Measurements from ENCODE around the gene FXR2. TPM values are rescaled to one million over a fixed set of nuclear protein-coding genes. Genes with fewer than 3 reads are reported as not detected.

The FXR2 gene
- polyA plus RNA-seq, 1 donor from 2014 or later: 118 TPM

DNA sequence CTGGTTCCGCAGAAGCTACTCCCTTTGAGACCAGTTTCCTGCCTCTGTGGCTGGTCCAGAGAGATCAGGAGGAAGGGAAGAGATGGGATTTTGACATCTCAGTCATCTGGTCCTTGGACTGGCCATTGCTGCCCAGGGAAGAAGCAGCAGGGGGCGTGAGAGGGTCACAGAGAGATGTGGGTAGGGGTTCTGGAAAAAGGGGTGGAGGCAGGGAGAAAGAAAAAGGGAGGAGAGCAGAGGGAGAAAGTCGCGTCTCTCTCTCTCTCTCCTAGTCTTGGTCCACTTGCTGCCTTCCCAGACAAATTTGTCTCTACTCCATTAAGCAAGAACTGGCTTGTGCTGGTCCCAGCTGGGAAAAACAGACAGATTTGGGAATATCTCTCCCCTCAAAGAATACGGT lies 19.7 kb upstream of the FXR2 start:
- Histone ChIP-seq H3K9me2 (ENCODE audit: insufficient read depth, low read length) (no peaks in the 10 kb centered on the region), H4K20me1 (ENCODE audit: insufficient read depth) (no peaks in the 10 kb centered on the region), H3F3A (ENCODE audit: insufficient read depth, low read length, poor library complexity, severe bottlenecking) (no peaks in the 10 kb centered on the region), H2AFZ (ENCODE audit: low read depth, low read length) (no peak overlapping the region), H3K4me3 (ENCODE audit: low read length) (no peak overlapping the region), H3K36me3 (ENCODE audit: insufficient read depth, low read length) (no peaks in the 10 kb centered on the region), H3K79me2 (replicated peaks; ENCODE audit: insufficient read depth, low read length) (no peaks in the 10 kb centered on the region), H3K27ac (ENCODE audit: low read length) (no peak overlapping the region), H3K4me2 (ENCODE audit: low read length) (no peak overlapping the region), H3K27me3 (ENCODE audit: insufficient read depth, low read depth, low read length) (no peaks in the 10 kb centered on the region), H3K9ac (ENCODE audit: low read length) (no peak overlapping the region), H3K9me3 (ENCODE audit: low read length) (no peaks in the 10 kb centered on the region)
- TF ChIP-seq, protein P1, sequence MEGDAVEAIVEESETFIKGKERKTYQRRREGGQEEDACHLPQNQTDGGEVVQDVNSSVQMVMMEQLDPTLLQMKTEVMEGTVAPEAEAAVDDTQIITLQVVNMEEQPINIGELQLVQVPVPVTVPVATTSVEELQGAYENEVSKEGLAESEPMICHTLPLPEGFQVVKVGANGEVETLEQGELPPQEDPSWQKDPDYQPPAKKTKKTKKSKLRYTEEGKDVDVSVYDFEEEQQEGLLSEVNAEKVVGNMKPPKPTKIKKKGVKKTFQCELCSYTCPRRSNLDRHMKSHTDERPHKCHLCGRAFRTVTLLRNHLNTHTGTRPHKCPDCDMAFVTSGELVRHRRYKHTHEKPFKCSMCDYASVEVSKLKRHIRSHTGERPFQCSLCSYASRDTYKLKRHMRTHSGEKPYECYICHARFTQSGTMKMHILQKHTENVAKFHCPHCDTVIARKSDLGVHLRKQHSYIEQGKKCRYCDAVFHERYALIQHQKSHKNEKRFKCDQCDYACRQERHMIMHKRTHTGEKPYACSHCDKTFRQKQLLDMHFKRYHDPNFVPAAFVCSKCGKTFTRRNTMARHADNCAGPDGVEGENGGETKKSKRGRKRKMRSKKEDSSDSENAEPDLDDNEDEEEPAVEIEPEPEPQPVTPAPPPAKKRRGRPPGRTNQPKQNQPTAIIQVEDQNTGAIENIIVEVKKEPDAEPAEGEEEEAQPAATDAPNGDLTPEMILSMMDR (IDR thresholded peaks at IDR 0.05; ENCODE audit: poor library complexity, severe bottlenecking): no peak
- TF ChIP-seq RAD21 (conservative IDR thresholded peaks at IDR 0.05) (no peak), MXI1 (conservative IDR thresholded peaks at IDR 0.05; ENCODE audit: poor library complexity, severe bottlenecking) (no peak), TAF1 (IDR thresholded peaks at IDR 0.05; ENCODE audit: low read depth) (no peak), POLR2AphosphoS5 (IDR thresholded peaks at IDR 0.05) (no peak), EP300 (conservative IDR thresholded peaks at IDR 0.05; ENCODE audit: poor library complexity, severe bottlenecking) (no peak), SMC3 (conservative IDR thresholded peaks at IDR 0.05; ENCODE audit: poor library complexity) (no peak), EZH2 (IDR thresholded peaks at IDR 0.05; ENCODE audit: borderline replicate concordance, insufficient read depth, low read length, poor library complexity, severe bottlenecking) (no peak)
- TF ChIP-seq, protein P2, sequence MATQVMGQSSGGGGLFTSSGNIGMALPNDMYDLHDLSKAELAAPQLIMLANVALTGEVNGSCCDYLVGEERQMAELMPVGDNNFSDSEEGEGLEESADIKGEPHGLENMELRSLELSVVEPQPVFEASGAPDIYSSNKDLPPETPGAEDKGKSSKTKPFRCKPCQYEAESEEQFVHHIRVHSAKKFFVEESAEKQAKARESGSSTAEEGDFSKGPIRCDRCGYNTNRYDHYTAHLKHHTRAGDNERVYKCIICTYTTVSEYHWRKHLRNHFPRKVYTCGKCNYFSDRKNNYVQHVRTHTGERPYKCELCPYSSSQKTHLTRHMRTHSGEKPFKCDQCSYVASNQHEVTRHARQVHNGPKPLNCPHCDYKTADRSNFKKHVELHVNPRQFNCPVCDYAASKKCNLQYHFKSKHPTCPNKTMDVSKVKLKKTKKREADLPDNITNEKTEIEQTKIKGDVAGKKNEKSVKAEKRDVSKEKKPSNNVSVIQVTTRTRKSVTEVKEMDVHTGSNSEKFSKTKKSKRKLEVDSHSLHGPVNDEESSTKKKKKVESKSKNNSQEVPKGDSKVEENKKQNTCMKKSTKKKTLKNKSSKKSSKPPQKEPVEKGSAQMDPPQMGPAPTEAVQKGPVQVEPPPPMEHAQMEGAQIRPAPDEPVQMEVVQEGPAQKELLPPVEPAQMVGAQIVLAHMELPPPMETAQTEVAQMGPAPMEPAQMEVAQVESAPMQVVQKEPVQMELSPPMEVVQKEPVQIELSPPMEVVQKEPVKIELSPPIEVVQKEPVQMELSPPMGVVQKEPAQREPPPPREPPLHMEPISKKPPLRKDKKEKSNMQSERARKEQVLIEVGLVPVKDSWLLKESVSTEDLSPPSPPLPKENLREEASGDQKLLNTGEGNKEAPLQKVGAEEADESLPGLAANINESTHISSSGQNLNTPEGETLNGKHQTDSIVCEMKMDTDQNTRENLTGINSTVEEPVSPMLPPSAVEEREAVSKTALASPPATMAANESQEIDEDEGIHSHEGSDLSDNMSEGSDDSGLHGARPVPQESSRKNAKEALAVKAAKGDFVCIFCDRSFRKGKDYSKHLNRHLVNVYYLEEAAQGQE (IDR thresholded peaks at IDR 0.05; ENCODE audit: borderline replicate concordance): no peak

DNA sequence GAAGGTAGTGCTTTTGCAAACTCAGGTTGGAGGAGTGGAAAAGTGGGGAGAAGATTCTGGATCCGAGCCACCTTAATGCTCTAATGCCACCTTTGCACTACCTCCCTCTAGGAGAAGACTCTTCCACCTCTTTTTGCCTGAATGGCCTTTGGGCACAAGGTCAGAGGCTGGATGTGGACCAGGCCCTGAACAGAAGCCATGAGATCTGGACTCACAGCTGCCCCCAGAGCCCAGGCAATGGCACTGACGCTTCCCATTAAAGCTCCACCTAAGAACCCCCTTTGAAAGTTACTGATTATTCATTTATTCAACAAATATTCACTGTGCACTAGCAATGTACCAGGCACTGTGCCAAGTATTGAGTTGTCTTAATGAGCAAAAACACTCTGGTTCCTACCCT lies 18.4 kb upstream of the FXR2 start:
- H3K9me3 ChIP-seq (ENCODE audit: low read length): no peaks in the 10 kb centered on the region
- TF ChIP-seq TAF1 (IDR thresholded peaks at IDR 0.05; ENCODE audit: low read depth): no peak
- TF ChIP-seq, protein P1 (IDR thresholded peaks at IDR 0.05; ENCODE audit: poor library complexity, severe bottlenecking): no peak
- no peak for TF ChIP-seq SMC3 (conservative IDR thresholded peaks at IDR 0.05; ENCODE audit: poor library complexity)
- TF ChIP-seq, protein P2 (IDR thresholded peaks at IDR 0.05; ENCODE audit: borderline replicate concordance): no peak
- TF ChIP-seq EP300 (conservative IDR thresholded peaks at IDR 0.05; ENCODE audit: poor library complexity, severe bottlenecking): no peak
- no peak for TF ChIP-seq POLR2AphosphoS5 (IDR thresholded peaks at IDR 0.05)
- TF ChIP-seq MXI1 (conservative IDR thresholded peaks at IDR 0.05; ENCODE audit: poor library complexity, severe bottlenecking): no peak
- no peak for TF ChIP-seq EZH2 (IDR thresholded peaks at IDR 0.05; ENCODE audit: borderline replicate concordance, insufficient read depth, low read length, poor library complexity, severe bottlenecking)
- no peak for TF ChIP-seq RAD21 (conservative IDR thresholded peaks at IDR 0.05)
- H3K4me3 ChIP-seq (ENCODE audit: low read length): no peak overlapping the region
- no peak overlapping the region for H3K27ac ChIP-seq (ENCODE audit: low read length)
- H3K27me3 ChIP-seq (ENCODE audit: insufficient read depth, low read depth, low read length): no peaks in the 10 kb centered on the region
- H3F3A ChIP-seq (ENCODE audit: insufficient read depth, low read length, poor library complexity, severe bottlenecking): no peaks in the 10 kb centered on the region
- no peak overlapping the region for H3K9ac ChIP-seq (ENCODE audit: low read length)
- no peak overlapping the region for H3K4me2 ChIP-seq (ENCODE audit: low read length)
- no peaks in the 10 kb centered on the region for H3K36me3 ChIP-seq (ENCODE audit: insufficient read depth, low read length)
- no peaks in the 10 kb centered on the region for H3K9me2 ChIP-seq (ENCODE audit: insufficient read depth, low read length)
- H3K79me2 ChIP-seq (replicated peaks; ENCODE audit: insufficient read depth, low read length): no peaks in the 10 kb centered on the region
- H2AFZ ChIP-seq (ENCODE audit: low read depth, low read length): no peak overlapping the region
- no peaks in the 10 kb centered on the region for H4K20me1 ChIP-seq (ENCODE audit: insufficient read depth)

Measured in neural cell (in vitro differentiated cells).